ENCODE data around the gene ENO2. TPM values are rescaled to one million over a fixed set of nuclear protein-coding genes. Genes with fewer than 3 reads are reported as not detected.

Gene ENO2
- total RNA-seq, 1 experiment from 2014 or later, result 166 TPM

- WGBS (ENCODE audit: extremely low coverage, insufficient read length, low lambda C conversion rate), result no CpG with 5 or more reads among the region's 32 CpGs
- DNase-seq, result no peak
- no peaks in the 10 kb centered on the region for H4K20me1 ChIP-seq (ENCODE audit: control insufficient read depth, insufficient read depth, insufficient read length)
- no peaks in the 10 kb centered on the region for H3K4me1 ChIP-seq (ENCODE audit: insufficient read depth, low read length)
- no peaks in the 10 kb centered on the region for H3K27me3 ChIP-seq (ENCODE audit: insufficient read depth, low read length)
- peak overlapping the region; percentile 35 for H3K4me2 ChIP-seq (ENCODE audit: insufficient read depth, insufficient read length, low read length)
- no peak overlapping the region for H2AFZ ChIP-seq (ENCODE audit: low read length)
- peak overlapping the region; percentile 27 for H3K9ac ChIP-seq (ENCODE audit: extremely low read depth, insufficient read length, low read length)
- H3K14ac ChIP-seq (ENCODE audit: insufficient read depth, low read length), result peak overlapping the region; percentile 45
- Mint-ChIP-seq H3K27me3 (ENCODE audit: low read depth) (no peaks in the 10 kb centered on the region; the same call in 1 of the 2 replicates), H3K27ac (peak overlapping the region; percentile 88 to 96 (median 93); a peak in 6 of 7 replicates), H3K4me1 (peaks cover 22 to 38% of the 10 kb centered on the region in 2 experiments), H3K36me3 (ENCODE audit: insufficient read depth in 1 of 3, low read depth in 3 of 3) (peaks cover 33 to 81% (median 57%) of the 10 kb centered on the region in 3 experiments), H3K9me3 (no peaks in the 10 kb centered on the region; a peak in 2 of 5 replicates), H3K4me3 (peak overlapping the region; percentile 61 to 80)
- no peak overlapping the region for H2BK120ac ChIP-seq (ENCODE audit: low read depth, low read length, poor library complexity, severe bottlenecking)
- H3K56ac ChIP-seq (ENCODE audit: insufficient read length, low read depth, low read length), result no peak overlapping the region
- peak overlapping the region; percentile 53 for H3K4ac ChIP-seq (ENCODE audit: low read depth, low read length)
- peaks cover 7% of the 10 kb centered on the region for H3K23me2 ChIP-seq (ENCODE audit: insufficient read length, low read depth, low read length, poor library complexity, severe bottlenecking)
- no peaks in the 10 kb centered on the region for H3K9me3 ChIP-seq (ENCODE audit: control insufficient read depth, low read depth, low read length)
- no peak overlapping the region for H3K27ac ChIP-seq (ENCODE audit: insufficient read length, low read depth, low read length)
- H2BK12ac ChIP-seq (ENCODE audit: insufficient read length, low read depth, low read length), result no peak overlapping the region
- H3K18ac ChIP-seq (ENCODE audit: insufficient read length, low read depth, low read length), result peak overlapping the region; percentile 78
- no peak; the same call in 2 of the 3 replicates for TF ChIP-seq CTCF (conservative IDR thresholded peaks at IDR 0.05)
- no peak overlapping the region for H3K23ac ChIP-seq (ENCODE audit: insufficient read length, low read depth, low read length)
- peak overlapping the region; percentile 50 for H4K91ac ChIP-seq (ENCODE audit: insufficient read length, low read depth, low read length)
- no peaks in the 10 kb centered on the region for H3K79me2 ChIP-seq (ENCODE audit: insufficient read depth, low read length)
- peak overlapping the region; percentile 49 for H4K5ac ChIP-seq (ENCODE audit: insufficient read length, low read depth, low read length)
- no peak overlapping the region for H2BK5ac ChIP-seq (ENCODE audit: insufficient read length, low read length)
- H3K79me1 ChIP-seq (ENCODE audit: insufficient read depth, low read depth, low read length, poor library complexity, severe bottlenecking), result no peaks in the 10 kb centered on the region
- no peak overlapping the region for H3T11ph ChIP-seq (ENCODE audit: low read length)
- H2BK15ac ChIP-seq (ENCODE audit: low read depth, low read length), result no peak overlapping the region
- H2BK20ac ChIP-seq (ENCODE audit: low read depth, low read length, poor library complexity, severe bottlenecking), result no peak overlapping the region
- no peak overlapping the region for H2AK5ac ChIP-seq (ENCODE audit: insufficient read length, low read length)
- no peak overlapping the region for H4K8ac ChIP-seq (replicated peaks; ENCODE audit: insufficient read length, low read depth, low read length)
Measured at GRCh38 chr12:6938353-6939190, 24.2 kb downstream of the ENO2 start.

All from H9 (cell line).